ENCODE measurements around the gene KIF17.

Gene KIF17

DNA sequence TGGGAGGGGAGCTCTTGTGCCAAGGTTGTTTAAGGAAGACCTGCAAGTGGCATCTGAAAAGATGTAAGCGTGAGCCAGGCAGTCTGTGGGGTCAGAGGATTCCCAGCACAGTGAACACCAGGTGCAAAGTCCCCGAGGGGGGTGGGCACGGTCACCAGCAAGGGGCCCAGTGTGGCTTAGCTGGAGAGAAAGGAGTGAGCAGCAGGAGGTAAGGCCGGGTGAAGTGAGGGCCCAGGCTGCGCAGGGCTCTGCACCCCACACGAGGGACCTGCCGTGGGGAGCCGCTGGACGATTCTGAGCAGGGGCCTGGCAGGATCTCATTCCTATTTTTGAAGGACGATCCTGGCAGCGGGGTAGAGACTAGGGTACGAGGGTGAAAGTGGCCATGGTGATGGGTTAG is 60.8 kb downstream of the KIF17 start:
- DNase-seq = no peak

DNA sequence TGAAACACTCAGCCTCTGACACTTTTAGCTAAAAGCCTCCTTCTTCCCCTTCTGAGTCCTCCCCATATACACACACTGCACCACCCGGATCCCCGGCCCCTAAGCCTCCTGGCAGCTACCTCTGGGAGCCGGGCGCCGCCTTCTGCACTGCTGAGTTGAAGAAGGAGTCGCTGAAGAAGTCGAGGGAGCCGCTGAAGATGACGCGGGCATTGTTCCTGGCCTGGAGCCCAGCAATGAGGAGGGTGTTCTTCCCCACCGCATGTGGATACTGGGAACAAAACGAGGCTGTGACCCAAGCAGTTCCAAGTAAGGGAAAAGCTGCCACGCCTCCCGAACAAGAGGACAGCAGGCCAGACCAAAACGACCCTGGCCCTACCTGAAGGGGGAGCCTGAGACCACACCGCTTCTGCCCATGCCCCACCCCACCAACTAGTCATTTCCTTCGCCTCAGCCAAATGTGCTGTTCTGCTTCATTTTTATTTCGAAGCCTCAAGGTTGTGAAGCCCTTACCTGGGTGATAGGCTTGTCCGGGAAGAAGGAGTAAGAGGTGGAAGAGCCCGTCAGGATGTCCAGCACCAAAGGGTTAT is 63.6 kb downstream of the KIF17 start:
- DNase-seq = no peak

DNA sequence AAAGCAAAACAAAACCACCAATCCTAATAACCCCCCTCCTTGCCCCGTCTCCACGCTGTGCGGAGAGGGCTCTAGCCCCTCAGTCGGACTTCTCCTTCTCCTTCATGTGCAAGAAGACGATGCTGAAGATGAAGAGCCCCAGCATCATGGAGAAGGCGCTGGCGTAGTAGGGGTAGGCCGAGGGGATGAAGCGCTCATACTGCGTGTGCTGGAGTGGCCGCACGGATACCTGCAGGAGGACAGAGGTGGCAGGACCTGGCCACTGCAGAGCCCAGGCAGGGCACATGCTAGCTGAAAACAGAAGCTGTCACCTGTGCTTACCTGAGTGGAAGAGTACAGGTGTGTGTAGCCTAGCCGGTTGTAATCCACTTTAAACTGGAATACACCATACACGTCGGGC is 65.5 kb downstream of the KIF17 start:
- DNase-seq = no peak

DNA sequence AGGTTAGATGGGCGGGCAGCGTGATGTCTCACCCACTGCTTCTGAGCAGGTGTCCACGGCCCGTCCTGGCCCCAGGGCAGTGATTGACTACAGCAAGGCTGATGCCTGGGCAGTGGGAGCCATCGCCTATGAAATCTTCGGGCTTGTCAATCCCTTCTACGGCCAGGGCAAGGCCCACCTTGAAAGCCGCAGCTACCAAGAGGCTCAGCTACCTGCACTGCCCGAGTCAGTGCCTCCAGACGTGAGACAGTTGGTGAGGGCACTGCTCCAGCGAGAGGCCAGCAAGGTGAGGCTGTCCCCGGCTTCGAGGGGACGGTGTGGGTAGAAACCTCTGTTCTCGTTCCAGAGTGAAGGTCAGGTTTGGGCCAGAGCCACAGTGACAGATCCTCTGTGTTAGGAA is 68.9 kb downstream of the KIF17 start:
- DNase-seq = no peak

DNA sequence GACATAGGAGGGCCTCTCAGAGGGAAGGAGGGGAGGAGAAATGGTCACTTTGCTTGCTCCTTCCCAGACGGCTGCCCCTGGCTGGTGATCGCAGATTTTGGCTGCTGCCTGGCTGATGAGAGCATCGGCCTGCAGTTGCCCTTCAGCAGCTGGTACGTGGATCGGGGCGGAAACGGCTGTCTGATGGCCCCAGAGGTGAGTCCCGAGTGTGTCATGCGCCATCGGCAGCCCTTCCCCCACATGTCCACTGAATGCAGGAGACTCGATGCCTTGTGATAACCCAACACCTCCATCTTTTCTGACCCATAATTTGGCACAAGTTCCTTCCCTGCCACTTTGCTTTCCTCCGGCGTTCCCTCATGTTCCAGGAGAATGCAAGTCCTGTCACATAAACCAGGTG is 69.4 kb downstream of the KIF17 start:
- DNase-seq = no peak

DNA sequence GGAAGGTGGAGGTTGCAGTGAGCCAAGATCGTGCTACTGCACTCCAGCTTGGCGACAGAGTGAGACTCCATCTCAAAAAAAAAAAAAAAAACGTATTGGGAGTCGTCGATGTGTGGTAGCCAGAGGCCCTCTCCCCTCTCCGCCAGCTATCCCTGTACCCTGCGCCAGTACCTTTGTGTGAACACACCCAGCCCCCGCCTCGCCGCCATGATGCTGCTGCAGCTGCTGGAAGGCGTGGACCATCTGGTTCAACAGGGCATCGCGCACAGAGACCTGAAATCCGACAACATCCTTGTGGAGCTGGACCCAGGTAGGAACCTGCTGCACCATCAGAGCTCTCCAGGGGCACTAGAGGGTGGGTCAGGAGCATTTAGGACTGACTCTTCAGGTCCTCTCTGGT is 72.4 kb downstream of the KIF17 start:
- no peak for DNase-seq

DNA sequence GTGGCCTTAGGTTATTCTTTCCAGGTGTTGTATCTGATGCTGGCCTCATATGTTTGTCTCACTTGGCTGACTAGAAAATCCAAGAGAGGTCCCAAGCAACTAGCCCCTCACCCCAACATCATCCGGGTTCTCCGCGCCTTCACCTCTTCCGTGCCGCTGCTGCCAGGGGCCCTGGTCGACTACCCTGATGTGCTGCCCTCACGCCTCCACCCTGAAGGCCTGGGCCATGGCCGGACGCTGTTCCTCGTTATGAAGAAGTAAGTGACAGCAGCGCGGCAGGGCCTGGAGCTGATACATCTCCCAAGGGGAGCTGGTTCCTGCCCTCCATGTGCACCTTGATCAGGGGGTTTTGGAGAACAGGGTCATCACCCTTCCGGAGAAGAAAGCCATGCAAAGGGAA is 73.4 kb downstream of the KIF17 start:
- no peak for DNase-seq

DNA sequence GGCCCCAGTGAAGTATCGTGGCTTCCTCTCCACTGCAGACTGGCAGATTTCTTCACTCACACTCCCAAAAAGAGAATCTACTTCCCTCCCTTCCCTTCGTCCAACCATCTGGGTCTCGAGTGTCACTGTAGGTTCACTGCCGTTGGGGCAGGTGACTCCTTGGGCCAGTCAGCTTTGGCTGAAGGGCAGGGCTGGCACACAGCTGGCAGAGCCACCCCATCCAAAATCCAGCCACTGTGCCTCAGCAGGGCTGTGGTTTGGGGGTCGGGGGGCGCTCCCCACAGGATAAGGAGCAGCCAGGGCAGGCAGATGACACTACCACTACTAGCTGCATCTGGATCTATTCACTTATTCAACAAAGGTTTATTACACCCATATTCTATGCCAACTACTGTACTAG is 74.7 kb downstream of the KIF17 start:
- no peak for DNase-seq

DNA sequence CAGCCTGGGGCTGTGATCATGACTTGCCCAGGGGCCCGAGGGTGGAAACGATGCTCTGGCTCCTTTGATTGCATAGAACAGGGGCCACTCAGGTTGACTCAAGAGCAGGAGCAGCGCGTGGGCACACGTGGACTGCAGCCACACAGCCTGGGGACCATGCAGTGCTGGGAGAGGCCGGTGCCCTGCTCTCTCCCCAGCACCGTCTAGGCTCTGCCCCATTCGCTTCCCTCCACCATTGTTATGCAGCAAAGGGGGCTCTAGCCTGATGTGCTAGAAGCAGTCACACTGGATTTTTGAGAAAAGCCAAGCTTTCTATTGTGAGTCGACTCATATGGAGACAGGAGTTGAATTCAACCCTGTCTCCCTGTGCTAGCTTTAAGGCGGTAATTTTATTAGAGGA is 75.8 kb downstream of the KIF17 start:
- no peak for DNase-seq

DNA sequence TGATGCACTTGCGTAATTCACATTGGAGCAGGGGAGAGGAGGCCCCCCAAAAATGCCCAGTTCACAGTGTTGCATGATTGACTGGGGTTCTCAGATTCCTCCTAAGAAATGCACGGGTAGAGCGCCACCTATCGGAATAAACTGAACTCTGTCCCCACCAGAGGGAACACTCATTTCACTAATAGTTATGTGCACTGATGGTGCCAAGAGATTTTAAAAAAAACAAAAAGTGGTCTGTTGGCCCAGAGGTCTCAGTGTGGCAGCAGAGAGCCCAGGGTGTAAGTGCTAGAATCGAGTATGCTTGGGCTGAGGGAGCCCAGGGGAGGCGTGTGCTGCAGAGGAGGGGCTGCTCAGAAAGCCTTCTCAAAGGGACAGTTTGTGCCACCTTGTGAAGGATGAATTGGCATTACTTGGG is 77.6 kb downstream of the KIF17 start:
- peak; percentile 43 to 59 for DNase-seq

DNA sequence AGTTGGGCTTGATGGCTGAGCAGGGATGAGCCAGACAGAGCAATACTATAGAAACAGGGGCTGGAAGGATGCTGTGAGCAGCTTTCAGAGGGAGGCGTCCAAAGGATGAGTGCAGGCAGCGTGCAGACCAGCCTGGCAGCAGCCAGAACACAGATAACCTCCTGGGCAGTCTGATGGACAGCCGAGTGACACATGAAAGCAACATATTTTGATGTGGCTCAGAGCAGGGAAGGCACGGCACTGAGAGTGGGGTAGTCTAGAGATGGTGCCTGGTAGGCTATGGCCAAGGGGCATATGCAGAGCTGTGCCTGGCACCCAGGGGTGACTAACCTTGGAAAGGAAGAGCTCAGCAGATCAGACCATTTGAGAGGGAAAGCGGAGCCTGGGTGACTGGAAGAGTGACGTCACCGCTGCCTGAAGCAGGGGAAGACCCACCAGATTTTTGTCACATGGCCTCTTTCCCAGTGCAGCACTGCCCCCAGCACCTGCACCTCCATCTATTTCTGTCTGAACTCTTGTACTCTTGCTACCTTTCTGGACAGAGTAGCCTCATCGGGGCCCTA is 80.9 kb downstream of the KIF17 start:
- DNase-seq = no peak

DNA sequence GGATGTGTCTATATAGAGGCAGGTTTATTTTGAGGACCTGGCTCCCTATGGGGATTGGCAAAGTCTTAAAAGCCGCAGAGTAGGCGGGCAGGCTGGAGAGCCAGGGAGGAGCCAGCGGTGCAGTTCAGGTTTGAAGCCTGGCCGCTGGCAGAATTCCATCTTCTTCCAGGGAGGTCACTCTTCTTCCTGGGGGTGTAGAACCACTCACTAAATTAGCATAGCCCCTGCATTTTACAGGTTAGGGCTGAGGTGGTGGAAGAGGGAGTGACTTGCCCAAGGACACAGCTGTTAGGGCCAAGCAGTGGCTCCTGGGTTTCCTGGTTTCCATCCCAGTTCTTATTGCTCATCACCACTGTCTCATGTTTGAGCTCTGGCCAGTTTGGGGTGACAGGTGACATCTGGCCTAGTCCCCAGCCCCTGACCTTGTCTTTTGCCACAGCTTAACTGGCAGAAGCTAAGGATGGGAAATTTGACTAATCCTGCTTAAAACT is 83.2 kb downstream of the KIF17 start:
- peak in 1 of 2 donors; percentile 5 for DNase-seq

DNA sequence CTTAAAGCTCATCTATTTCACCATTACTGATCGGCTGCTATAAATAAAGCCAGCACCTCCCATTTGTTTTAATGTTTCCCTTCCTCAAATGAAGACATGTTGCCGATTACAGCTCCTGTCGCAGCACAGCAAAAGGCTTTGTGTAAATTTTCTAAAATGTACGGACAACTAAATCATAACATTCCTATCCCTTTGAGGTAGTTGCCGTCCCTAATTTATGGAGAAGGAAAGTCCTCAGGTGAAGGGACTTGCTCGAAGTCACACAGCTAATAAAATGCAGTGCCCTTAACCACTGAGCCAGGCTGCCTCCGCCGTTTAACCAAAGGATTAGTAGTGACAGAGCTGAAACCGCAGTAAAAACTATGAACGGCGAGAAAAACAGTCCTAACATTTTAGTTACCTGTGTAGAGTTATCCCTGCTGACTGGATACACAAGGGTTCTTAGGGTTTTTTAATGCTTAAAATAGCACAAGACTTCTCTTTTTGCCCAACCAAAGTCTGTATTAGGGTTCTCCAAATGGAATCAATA is 83.7 kb downstream of the KIF17 start:
- peak in 1 of 2 donors; percentile 5 for DNase-seq

DNA sequence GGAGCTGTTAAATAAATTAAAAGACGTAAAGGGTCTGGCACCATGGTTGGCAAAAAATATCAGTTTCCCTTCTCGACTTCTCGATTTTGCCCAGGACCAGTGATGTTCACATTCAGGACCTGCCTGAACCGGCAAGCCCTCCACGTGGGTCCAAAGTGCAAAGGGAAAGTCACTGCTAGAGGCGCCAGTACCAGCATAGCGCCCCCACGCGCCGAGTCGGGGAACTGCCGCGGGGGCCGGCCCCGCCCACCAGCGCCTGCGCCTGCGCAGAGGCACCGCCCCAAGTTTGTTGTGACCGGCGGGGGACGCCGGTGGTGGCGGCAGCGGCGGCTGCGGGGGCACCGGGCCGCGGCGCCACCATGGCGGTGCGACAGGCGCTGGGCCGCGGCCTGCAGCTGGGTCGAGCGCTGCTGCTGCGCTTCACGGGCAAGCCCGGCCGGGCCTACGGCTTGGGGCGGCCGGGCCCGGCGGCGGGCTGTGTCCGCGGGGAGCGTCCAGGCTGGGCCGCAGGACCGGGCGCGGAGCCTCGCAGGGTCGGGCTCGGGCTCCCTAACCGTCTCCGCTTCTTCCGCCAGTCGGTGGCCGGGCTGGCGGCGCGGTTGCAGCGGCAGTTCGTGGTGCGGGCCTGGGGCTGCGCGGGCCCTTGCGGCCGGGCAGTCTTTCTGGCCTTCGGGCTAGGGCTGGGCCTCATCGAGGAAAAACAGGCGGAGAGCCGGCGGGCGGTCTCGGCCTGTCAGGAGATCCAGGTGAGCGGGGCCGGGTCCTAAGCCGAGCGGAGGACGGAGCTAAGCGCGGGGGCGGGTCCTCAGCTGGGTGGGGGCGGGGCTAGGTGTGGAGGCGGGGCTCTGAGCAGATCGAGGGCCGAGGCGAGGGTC is 84.4 kb downstream of the KIF17 start, which contains the start of gene PINK1:
Gene PINK1 (plus strand): TSS at position 269 of the 875 bp plus-strand sequence. CDS start 91 bp downstream, at position 360.
- DNase-seq = peak; percentile 80 to 83

DNA sequence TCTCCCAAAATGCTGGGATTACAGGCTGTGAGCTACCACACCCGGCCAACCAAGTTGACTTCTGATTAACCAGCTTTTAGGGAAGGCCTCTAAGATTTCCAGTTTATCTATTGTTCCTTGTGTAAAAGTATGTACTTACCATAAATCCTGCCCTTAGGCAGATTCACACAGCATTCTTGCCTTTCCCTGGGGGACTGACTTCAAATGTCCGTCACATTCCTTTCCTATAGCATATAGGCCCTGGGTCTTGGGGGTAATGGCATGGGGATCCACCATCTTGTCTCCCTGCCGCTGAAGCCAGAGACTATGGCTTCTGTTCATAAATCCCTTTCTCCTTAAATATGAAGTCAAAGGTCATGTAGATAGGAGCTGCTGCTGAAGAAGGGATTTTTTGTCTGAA is 85.4 kb downstream of the KIF17 start:
- no peak for DNase-seq

DNA sequence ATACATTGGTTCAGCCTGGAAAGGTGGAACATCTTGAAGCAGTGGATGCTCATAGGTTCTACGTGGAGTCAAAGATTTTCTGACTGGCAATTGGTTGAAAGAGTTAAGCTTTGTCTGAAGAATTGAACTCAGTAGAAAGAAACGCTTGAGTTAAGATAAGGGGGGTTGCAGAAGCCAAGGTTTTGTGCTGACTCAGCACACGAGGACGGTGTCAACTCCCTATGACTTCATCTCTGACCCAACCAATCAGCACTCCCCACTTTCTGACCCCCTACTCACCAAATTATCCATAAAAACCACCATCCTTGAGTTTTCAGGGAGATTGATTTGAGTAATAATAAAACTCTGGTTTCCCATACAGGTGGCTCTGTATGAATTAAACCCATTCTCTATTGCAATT is 87.1 kb downstream of the KIF17 start:
- no peak for DNase-seq

DNA sequence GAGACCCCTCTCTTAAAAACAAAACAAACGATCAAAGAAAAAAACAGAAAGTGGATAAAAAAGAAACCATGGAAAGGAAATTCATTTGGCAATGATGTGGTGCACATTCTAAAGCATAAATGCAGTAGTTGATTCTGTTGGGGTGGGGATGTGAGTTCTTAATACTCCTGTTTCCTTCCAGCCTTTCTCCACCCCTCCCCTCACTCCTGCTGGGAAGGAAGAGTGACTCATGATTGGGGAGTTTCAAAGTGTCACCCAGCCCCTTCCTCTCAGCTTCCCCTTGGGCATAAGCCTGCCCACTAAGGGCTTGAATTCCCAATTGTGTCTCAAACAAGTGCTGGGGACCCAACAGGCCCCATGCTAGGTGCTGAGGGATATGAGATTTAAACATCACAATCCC is 91.3 kb downstream of the KIF17 start:
- DNase-seq = no peak

DNA sequence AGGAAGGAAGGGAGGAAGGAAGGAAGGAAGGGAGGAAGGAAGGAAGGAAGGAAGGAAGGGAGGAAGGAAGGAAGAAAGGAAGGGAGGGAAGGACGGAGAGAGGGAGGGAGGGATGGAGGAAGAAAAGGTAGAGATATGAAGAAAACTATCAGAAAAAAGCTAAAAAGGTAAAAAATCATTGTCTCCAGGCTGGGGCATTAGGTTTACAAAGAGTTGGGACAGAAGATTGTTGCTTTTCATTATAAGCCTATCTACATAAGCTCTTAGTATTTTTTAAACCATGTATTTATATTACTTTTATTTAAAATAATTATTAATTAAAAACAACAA is 91.7 kb downstream of the KIF17 start:
- DNase-seq = no peak

DNA sequence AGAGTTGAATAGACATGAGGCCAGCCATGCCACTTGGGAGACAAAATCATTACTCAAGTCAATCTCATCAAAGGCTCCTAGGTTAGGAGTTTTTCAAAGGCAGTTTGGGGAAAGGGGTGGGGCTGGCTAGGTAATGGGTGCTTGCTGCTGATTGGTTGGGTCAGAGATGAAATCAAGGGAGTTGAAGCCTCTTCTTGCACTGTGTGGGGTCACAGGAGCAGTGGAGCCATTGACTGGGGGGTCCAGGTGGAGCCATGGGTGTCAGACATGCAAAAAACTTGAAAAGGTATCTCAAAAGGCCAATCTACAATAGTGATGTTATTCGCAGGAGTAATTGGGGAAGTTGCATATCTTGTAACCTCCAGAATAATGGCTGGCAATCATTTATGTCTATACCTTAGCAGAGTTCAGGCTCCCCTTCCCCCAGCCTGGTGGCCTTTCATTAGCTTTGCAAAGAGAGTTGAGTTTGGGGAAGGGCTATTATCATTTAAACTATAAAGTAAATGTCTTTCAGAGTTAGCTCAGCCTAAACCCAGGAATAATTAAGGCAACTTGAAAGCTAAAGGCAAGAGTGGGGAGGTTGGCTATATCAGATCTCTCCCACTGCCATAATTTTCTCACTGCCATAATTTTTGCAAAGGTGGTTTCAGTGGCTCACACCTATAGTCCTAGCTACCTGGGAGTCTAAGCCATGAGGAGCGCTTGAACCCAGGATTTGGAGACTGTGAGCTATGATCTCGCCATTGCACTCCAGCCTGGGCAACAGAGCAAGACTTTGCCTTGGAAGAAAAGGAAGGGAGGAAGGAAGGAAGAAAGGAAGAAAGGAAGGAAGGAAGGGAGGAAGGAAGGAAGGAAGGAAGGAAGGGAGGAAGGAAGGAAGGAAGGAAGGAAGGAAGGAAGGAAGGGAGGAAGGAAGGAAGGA is 92.4 kb downstream of the KIF17 start:
- DNase-seq = no peak

DNA sequence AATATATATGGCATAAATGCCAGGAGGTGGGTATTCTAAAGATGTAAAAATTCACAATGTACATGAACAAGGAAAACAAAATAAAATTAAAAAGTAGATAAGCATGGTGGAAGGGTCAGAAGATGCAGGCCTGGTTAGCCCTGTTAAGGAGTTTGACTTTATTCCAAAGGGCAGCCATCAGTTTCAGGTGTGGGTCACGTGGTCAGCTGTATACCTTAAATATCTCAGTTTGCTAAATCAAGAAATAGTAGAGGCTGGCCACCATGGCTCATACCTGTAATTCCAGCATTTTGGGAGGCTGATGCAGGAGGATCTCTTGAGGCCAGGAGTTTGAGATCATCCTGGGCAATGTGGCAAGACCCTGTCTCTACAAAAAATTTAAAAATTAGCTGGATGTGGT is 93.1 kb downstream of the KIF17 start:
- DNase-seq = no peak

DNA sequence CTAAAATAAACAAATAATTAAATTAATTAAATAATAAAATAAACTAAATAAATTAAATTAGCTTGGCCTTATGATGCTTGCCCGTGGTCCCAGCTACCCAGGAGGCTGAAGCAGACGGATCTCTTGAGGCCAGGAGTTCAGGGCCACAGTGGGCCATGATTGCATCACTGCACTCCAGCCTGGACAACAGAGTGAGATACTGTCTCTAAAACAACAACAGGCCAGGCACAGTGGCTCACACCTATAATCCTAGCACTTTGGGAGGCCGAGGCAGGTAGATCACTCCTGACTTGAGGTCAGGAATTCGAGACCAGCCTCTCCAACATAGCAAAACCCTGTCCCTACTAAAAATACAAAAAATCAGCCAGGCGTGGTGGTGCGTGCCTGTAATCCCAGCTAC is 96.8 kb downstream of the KIF17 start:
- no peak for DNase-seq

DNA sequence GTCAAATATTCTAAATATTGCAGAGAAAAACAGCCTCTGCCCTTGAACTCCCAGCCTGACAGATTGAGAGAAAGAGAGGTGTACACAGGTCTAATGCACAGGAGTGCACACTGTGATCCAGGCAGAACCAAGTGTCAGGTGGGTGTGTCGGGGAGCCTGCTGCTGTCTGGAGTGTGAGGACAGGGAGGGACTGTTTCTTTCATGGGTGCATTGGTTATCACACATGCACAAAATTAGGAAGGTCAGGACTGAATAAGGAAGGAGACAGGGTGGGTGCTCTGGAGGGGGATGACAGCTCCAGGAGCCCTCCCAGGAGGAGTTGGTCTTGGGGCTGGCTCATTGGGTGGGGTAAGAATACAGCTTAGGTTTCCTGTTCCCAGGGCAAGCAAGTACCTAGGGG is 97.8 kb downstream of the KIF17 start:
- DNase-seq = no peak

DNA sequence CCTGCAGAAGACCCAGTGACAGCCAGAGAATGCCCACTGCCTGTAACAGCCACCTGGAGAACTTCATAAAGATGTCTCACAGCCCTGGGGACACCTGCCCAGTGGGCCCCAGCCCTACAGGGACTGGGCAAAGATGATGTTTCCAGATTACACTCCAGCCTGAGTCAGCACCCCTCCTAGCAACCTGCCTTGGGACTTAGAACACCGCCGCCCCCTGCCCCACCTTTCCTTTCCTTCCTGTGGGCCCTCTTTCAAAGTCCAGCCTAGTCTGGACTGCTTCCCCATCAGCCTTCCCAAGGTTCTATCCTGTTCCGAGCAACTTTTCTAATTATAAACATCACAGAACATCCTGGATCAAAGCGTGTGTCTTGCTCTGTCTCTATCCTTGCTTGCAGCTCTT is 99.3 kb downstream of the KIF17 start:
- DNase-seq = no peak
